Right ventricle myocardium superior (tissue), 1 donor: Measurements from ENCODE around the gene WWOX. TPM values are rescaled to one million over a fixed set of nuclear protein-coding genes. Genes with fewer than 3 reads are reported as not detected.

ENCODE experiments used
- ATAC-seq: fragments of 200-7000 bp; cut with Tn5 transposase; one replicate; pipeline ENCODE4 v1.9.1; 2020; ENCODE audit warnings: mild to moderate bottlenecking; ENCODE audit not compliant: poor library complexity
- DNase-seq: peaks from one replicate; pipeline ENCODE4 v3.0.0-alpha.2; 2020
- intact Hi-C: fragments of 100-400 bp; cut with DNase I; formaldehyde crosslinking; loops from one replicate; pipeline ENCODE4 v1.11.2; 2022
- total RNA-seq: library from RNA; stranded (reverse); fragmentation: NEBNext Ultra II Directional; extraction: Animal tissue kit (Norgen Biotek cat#: 25700); gene quantifications from one replicate; pipeline ENCODE4 v1.2.1, GENCODE V29; 2021
- donor health status: DM: no; HTN: yes; CAD: no; lungs with severe emphysema.

The WWOX gene
- total RNA-seq, 1 donor from 2014 or later = 11.5 TPM

GRCh38 chr16:78177987-78178386 is 78.5 kb downstream of the WWOX start:
- intact Hi-C loops = no loop called here
- DNase-seq = no peak
- ATAC-seq = no peak

GRCh38 chr16:78179666-78180065 is 80.2 kb downstream of the WWOX start:
- DNase-seq (no peak), ATAC-seq (no peak)
- intact Hi-C loops = no loop called here

- ATAC-seq (no peak), DNase-seq (no peak)
- intact Hi-C loops = no loop called here
Observed at GRCh38 chr16:78180349-78180748, 80.9 kb downstream of the WWOX start.

- ATAC-seq (no peak), DNase-seq (no peak)
- intact Hi-C loops = no loop called here
Observed at GRCh38 chr16:78183437-78184237, 84.2 kb downstream of the WWOX start.

- intact Hi-C loops = no loop called here
- no peak for DNase-seq
- no peak for ATAC-seq
Observed at GRCh38 chr16:78184238-78185183, 85.1 kb downstream of the WWOX start.

- intact Hi-C loops = no loop called here
- DNase-seq (no peak), ATAC-seq (no peak)
Observed at GRCh38 chr16:78189121-78189520, 89.7 kb downstream of the WWOX start.

GRCh38 chr16:78192734-78193488 is 93.5 kb downstream of the WWOX start:
- intact Hi-C loops = no loop called here
- DNase-seq (no peak), ATAC-seq (no peak)

- DNase-seq = no peak
- intact Hi-C loops = no loop called here
- ATAC-seq = no peak
Observed at GRCh38 chr16:78194948-78195347, 95.5 kb downstream of the WWOX start.

GRCh38 chr16:78195797-78196196 is 96.3 kb downstream of the WWOX start:
- ATAC-seq = no peak
- intact Hi-C loops = no loop called here
- DNase-seq = no peak

GRCh38 chr16:78196502-78196901 is 97.0 kb downstream of the WWOX start:
- no peak for ATAC-seq
- no peak for DNase-seq
- intact Hi-C loops = no loop called here

GRCh38 chr16:78198288-78198687 is 98.8 kb downstream of the WWOX start:
- intact Hi-C loops = no loop called here
- ATAC-seq = no peak
- DNase-seq = no peak

- intact Hi-C loops = no loop called here
- no peak for DNase-seq
- no peak for ATAC-seq
Observed at GRCh38 chr16:78199325-78200022, 100.0 kb downstream of the WWOX start.

- intact Hi-C loops = no loop called here
- no peak for ATAC-seq
- DNase-seq = no peak
Observed at GRCh38 chr16:78200023-78200389, 100.6 kb downstream of the WWOX start.

- no peak for DNase-seq
- ATAC-seq = no peak
- intact Hi-C loops = no loop called here
Observed at GRCh38 chr16:78200623-78201096, 101.2 kb downstream of the WWOX start.

- ATAC-seq (no peak), DNase-seq (no peak)
- intact Hi-C loops = no loop called here
Observed at GRCh38 chr16:78205506-78205905, 106.1 kb downstream of the WWOX start.

GRCh38 chr16:78206623-78207223 is 107.3 kb downstream of the WWOX start:
- intact Hi-C loops = no loop called here
- ATAC-seq = no peak

GRCh38 chr16:78209951-78210661 is 110.7 kb downstream of the WWOX start:
- intact Hi-C loops = no loop called here
- no peak for ATAC-seq
- no peak for DNase-seq

More at GRCh38 chr16:78206623-78207223, 107.3 kb downstream of the WWOX start:
- DNase-seq = no peak
